Kasumi-1 (cell line): ENCODE data around the gene FRY.

Experiments used
- DNase-seq, 2 experiments: peaks; one replicate each; lab custom pipeline; 2025; lab: John Stamatoyannopoulos, UW

Gene FRY

GRCh38 chr13:32134241-32135055 is 102.9 kb downstream of the FRY start:
- no peak for DNase-seq

- no peak for DNase-seq
Measured at GRCh38 chr13:32135056-32135390, 103.4 kb downstream of the FRY start.

- DNase-seq, result no peak
Measured at GRCh38 chr13:32135655-32136054, 104.1 kb downstream of the FRY start.

DNA sequence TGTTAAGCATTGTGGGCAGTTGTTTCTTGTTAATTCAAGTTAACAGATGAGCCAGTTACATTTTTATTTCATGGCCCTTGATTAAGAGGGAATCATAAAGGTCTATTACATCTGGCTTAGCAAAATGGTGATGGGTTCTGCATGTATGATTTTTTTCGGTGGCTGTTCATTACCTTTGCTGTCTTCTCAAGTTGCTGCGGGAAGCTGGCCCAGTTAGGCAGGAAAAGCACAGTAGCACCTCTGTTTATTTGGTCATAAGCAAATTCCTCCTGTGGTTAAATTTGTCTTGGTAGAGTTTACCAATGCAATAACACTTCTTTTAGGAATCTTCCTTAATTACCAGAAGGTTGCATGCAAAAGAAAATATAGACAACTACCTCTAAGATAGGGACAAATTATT is 104.5 kb downstream of the FRY start:
- no peak for DNase-seq

DNA sequence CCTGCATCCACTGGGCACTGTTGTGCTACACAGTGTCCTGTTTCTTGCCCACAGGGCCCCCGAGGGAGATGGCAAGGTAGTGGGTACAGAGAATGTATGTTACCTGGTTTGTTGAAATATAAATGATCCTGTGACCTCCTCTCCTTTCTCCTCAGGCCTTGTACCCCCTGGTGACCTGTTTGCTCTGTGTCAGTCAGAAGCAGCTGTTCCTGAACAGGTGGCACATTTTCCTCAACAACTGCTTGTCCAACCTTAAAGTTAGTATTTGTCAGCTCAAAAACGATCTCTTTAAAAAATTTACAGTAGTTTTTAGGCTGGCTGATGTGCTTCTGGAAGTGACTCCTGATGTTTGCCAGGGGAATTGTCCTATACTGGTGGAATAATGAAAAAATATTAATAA is 105.1 kb downstream of the FRY start:
- no peak for DNase-seq

GRCh38 chr13:32139251-32139650 is 107.7 kb downstream of the FRY start:
- no peak for DNase-seq

- DNase-seq, result no peak
Measured at GRCh38 chr13:32140109-32140508, 108.5 kb downstream of the FRY start.

GRCh38 chr13:32141462-32141861 is 109.9 kb downstream of the FRY start:
- no peak for DNase-seq

DNA sequence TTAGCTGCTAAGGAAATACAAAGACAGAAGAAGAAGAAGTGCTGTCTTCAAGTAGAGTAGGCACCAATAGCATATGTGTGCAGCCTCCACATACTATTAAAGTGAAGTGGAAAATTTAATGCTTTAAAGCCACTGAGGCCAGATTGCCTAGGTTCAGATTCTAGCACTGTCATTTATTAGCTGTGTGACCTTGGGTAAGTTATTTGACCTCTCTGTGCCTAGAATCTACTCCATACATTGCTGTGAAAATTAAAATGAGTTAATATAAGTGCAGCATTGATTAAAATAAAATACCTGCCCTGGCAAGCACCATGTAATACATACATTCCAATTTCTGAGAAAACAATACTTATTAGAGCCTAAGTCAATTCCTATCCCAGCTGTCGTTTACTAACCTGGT is 110.5 kb downstream of the FRY start:
- no peak for DNase-seq

GRCh38 chr13:32142956-32143375 is 111.4 kb downstream of the FRY start:
- DNase-seq, result peak in 1 of 2 experiments; percentile 0

- DNase-seq, result no peak
Measured at GRCh38 chr13:32147193-32147592, 115.6 kb downstream of the FRY start.

- peak in 1 of 2 experiments; percentile 1 for DNase-seq
Measured at GRCh38 chr13:32147976-32148375, 116.4 kb downstream of the FRY start.

- no peak for DNase-seq
Measured at GRCh38 chr13:32150239-32150638, 118.7 kb downstream of the FRY start.

DNA sequence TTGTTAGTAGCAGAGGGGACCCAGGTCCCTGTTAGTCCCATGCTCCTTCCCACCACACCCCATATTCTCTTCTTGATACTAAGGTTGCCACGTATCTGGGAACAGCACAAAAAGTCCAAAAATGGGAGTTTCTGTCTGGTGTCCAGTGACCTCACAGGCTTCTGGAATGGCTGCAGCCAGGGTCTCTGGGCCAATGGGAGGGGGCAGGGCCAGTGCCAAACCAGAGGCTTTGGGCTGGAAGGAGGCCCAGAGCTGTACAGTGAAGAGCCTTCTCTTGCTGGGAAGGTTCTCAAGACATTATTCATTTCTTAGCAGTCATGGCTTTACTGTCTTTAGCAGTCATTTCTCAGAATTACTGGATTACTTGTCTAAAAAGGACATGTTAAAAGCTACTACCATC is 119.2 kb downstream of the FRY start:
- DNase-seq, result no peak

DNA sequence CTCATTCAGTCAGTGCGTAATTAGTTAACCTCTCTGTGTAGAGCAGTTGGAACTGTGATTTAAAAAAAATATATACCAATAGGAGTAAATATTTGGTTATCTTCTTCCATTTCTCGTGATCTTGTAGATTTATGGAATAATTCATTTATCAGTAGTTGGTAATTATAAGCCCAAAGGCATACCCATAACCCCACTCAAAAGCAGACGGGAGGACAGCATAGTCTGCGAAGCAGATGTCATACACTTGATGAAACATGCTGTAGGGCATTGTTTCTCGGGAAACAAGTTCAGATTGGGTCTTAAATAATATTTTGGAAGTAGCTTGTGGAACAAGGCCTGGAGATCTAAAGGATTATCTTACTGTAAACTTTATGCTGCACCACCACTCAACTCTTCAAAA is 119.7 kb downstream of the FRY start:
- DNase-seq, result no peak

GRCh38 chr13:32153056-32153455 is 121.5 kb downstream of the FRY start:
- no peak for DNase-seq

- no peak for DNase-seq
Measured at GRCh38 chr13:32159137-32159869, 127.7 kb downstream of the FRY start.

DNA sequence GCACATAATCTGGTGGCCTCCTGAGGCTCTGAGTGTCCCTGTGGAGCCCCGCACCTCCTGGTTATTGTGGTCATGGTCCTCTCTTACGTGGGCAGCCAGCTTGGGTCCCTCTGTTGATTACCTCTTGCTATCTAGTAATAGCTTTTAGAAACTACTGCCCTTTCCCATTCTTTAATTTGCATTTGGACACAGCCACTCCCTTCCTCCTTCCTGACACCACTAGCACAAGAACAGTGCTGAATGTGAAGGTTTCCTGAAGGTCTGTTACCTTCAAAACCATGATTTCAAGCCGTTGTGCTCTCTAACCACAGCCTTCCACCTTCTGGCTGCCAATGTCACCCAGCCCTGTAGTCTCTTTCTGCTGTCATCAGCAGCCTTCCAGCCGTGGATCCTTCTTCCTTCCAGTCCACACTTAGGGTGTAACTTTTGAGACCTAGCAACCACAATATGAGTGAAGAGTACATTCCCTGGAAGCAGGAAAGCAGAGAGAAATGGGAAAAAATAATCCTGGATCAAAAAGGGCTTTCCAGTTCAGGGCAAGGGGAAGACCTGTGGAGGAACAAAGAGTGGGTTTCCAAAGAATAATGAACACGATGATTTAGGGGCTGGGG is 130.9 kb downstream of the FRY start:
- no peak for DNase-seq

DNA sequence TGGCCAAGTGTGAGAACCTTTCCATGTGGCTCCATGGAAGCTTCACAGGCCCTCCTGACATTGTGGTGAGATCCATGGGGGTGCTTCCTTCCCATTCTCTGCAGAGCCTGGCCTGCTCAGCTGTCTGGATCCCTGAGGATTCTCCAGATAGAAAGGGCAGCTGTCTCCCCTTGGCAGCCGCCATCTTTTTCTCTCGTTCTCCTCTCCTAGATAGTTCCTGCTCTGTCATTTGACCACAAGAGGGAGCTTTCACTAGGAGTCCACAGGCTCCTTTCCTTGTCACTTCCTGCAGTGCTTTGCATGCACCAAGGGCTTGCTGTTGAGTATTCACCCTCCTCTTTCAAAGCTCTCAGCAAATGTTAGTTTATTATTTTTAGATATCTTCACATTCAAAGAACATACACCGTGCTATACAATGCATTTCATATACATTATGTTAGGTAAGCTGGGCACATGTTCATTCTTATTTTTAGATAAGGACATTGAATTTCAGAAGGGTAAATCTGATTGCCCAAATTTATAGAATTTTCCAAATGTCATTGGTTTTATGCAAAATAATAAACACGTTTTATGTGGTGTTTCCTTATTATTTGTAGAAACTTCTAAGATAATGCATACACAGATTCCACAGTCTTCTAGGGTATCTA is 133.2 kb downstream of the FRY start:
- DNase-seq, result peak; percentile 52 to 56

- DNase-seq, result no peak
Measured at GRCh38 chr13:32165796-32166195, 134.2 kb downstream of the FRY start.

DNA sequence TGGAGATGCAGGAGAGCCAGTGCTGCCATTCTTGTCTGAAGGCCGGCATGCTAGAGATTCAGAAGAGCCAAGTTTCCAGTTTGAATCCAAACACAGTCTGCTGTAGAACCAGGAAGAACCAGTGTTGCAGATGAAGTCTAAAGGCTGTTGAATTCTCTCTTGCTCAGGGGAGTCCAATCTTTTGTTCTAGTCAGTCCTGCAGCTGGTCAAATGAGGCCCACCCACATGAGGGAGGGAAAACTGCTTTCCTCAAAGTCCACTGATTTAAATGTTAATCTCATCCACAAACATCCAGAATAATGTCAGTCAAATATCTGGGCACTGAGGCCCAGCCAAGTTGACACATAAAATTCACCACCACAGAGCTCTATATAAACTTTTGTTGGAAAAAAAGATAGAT is 136.6 kb downstream of the FRY start:
- no peak for DNase-seq

DNA sequence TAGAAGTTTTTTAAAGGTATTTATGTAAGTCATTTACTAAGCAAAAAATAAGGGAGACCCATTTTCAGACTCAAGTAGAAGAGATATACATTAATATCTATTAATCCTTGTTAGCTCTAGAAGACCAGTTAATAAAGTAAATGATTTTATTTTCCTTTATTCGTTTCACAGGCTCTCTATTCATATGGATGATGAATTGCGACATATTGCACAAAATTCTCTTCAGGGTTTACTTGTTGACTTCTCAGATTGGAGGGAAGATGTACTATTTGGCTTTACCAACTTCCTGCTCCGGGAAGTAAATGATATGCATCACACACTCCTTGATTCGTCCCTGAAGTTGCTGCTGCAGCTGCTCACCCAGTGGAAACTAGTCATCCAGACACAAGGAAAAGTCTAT is 139.3 kb downstream of the FRY start:
- DNase-seq, result no peak

GRCh38 chr13:32173881-32174280 is 142.3 kb downstream of the FRY start:
- DNase-seq, result no peak
